Osteocyte (in vitro differentiated cells): ENCODE data around the gene MICU1. TPM values are rescaled to one million over a fixed set of nuclear protein-coding genes. Genes with fewer than 3 reads are reported as not detected.

Source experiments
- DNase-seq: peaks from one replicate; pipeline ENCODE4 v3.0.0; 2021; ENCODE audit warnings: mixed read lengths; ENCODE audit not compliant: unreplicated experiment; ENCODE audit errors: extremely low spot score
- H3K27ac Mint-ChIP-seq: one replicate; pipeline ENCODE4 v1.8.0; 2021; ENCODE audit warnings: mild to moderate bottlenecking, mixed read lengths; ENCODE audit not compliant: unreplicated experiment
- H3K27me3 Mint-ChIP-seq: one replicate; pipeline ENCODE4 v1.8.0; 2021; ENCODE audit warnings: mixed read lengths; ENCODE audit not compliant: unreplicated experiment
- H3K36me3 Mint-ChIP-seq: one replicate; pipeline ENCODE4 v1.8.0; 2021; ENCODE audit warnings: mixed read lengths; ENCODE audit not compliant: unreplicated experiment
- H3K4me1 Mint-ChIP-seq: one replicate; pipeline ENCODE4 v1.8.0; 2021; ENCODE audit warnings: mixed read lengths; ENCODE audit not compliant: unreplicated experiment
- H3K4me3 Mint-ChIP-seq: one replicate; pipeline ENCODE4 v1.8.0; 2021; ENCODE audit warnings: mild to moderate bottlenecking, moderate library complexity, mixed read lengths; ENCODE audit not compliant: unreplicated experiment
- H3K9me3 Mint-ChIP-seq: one replicate; pipeline ENCODE4 v1.8.0; 2021; ENCODE audit warnings: mixed read lengths; ENCODE audit not compliant: unreplicated experiment
- total RNA-seq: library from RNA; stranded (reverse); gene quantifications from 2 replicates; pipeline ENCODE4 v1.2.1, GENCODE V29; 2021
- TF ChIP-seq, protein P1 (sequence below): fragments of 200-600 bp; sonication (generic); IDR thresholded peaks from 2 replicates; pipeline ENCODE4 v1.5.0; 2021; ENCODE audit warnings: antibody characterized with exemption, mild to moderate bottlenecking, moderate library complexity

MICU1 gene
- total RNA-seq, 1 donor from 2014 or later: 58.9 TPM

DNA sequence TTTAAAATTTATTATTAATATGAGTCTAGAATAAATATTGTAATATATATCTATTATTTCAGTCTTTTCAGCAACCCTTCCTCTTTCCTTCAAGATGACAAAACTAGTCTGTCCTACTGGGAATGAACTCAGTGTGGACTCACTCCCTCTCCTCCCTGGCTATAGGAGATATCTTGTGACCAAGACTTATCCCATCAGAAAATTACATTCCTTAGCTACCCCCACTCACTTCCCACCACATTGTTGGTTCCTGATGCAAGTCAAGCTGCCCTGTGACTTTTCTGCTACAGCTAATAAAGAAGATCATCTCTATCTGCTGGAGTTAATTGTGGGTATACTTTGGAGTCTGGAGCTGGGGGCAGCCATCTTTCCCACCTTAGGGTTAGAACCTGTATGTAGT, 38.1 kb upstream of the MICU1 start:
- H3K27ac Mint-ChIP-seq: no peak overlapping the region
- DNase-seq: no peak
- no peak overlapping the region for H3K4me3 Mint-ChIP-seq

DNA sequence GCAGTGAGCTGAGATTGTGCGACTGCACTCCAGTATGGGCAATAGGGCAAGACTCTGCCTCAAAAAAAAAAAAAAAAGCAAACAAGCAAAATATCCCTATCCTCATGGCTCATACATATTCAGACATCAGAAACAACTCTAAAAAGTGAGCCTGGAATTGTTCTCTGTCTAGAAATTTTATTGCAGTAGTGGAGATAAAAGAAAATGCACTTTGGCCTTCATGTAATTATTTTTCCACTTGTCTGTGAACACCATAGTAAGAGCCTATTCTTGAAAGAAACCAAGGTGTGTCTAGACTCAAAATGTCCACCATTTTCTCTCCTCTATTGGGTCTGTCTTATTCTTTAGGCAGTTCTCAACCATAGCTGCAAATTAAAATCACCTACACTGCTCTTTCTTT, 35.6 kb upstream of the MICU1 start:
- Mint-ChIP-seq H3K9me3 (no peaks in the 10 kb centered on the region), H3K27ac (no peak overlapping the region), H3K4me1 (peaks cover 2% of the 10 kb centered on the region), H3K4me3 (no peak overlapping the region), H3K36me3 (no peaks in the 10 kb centered on the region), H3K27me3 (no peaks in the 10 kb centered on the region)
- TF ChIP-seq, protein P1, sequence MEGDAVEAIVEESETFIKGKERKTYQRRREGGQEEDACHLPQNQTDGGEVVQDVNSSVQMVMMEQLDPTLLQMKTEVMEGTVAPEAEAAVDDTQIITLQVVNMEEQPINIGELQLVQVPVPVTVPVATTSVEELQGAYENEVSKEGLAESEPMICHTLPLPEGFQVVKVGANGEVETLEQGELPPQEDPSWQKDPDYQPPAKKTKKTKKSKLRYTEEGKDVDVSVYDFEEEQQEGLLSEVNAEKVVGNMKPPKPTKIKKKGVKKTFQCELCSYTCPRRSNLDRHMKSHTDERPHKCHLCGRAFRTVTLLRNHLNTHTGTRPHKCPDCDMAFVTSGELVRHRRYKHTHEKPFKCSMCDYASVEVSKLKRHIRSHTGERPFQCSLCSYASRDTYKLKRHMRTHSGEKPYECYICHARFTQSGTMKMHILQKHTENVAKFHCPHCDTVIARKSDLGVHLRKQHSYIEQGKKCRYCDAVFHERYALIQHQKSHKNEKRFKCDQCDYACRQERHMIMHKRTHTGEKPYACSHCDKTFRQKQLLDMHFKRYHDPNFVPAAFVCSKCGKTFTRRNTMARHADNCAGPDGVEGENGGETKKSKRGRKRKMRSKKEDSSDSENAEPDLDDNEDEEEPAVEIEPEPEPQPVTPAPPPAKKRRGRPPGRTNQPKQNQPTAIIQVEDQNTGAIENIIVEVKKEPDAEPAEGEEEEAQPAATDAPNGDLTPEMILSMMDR: no peak
- DNase-seq: no peak

More for the DNA sequence above, 38.1 kb upstream of the MICU1 start:
- H3K36me3 Mint-ChIP-seq: no peaks in the 10 kb centered on the region
- H3K27me3 Mint-ChIP-seq: no peaks in the 10 kb centered on the region
- no peaks in the 10 kb centered on the region for H3K9me3 Mint-ChIP-seq
- TF ChIP-seq, protein P1: no peak
- peaks cover 2% of the 10 kb centered on the region for H3K4me1 Mint-ChIP-seq

DNA sequence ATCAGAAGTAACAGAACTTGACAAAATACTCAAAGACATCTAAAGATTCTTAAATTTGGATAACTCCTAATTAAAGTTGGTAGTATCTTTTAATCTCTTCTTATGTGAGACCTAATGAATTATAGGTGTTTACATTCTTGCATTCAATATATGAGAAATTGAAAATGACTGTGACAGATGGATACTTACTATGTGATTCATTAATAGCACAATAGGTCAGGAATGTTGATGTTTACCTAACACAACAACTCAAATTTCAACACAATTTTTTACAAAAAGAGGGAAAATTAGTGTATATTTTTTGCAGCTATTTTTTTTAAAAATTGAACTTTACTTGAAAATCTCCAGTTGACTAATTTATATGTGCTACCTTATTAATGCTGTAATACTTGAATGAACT, 34.3 kb upstream of the MICU1 start:
- H3K9me3 Mint-ChIP-seq: no peaks in the 10 kb centered on the region
- no peak overlapping the region for H3K4me3 Mint-ChIP-seq
- H3K4me1 Mint-ChIP-seq: no peaks in the 10 kb centered on the region
- H3K27ac Mint-ChIP-seq: no peak overlapping the region
- no peak for DNase-seq
- TF ChIP-seq, protein P1: no peak
- no peaks in the 10 kb centered on the region for H3K27me3 Mint-ChIP-seq
- H3K36me3 Mint-ChIP-seq: no peaks in the 10 kb centered on the region

DNA sequence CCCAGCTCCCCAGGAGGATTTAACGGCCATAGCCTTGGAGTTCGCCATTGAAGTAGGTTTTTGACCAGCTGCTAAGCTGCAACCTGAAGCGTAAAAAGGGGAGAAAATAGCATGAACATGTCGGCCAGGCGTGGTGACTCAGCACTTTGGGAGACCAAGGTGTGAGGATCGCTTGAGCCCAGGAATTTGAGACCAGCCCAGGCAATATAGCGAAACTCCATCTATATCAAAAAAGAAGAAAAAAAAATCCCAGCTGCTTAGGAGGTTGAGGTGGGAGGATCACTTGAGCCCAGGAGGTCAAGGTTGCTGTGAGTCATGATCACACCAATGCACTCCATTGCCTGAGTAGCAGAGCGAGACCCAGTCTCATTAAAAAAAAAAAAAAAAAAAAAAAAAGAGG, 33.8 kb upstream of the MICU1 start:
- Mint-ChIP-seq H3K36me3 (no peaks in the 10 kb centered on the region), H3K9me3 (no peaks in the 10 kb centered on the region), H3K4me3 (no peak overlapping the region), H3K27me3 (no peaks in the 10 kb centered on the region), H3K4me1 (no peaks in the 10 kb centered on the region), H3K27ac (no peak overlapping the region)
- TF ChIP-seq, protein P1: no peak
- DNase-seq: no peak

DNA sequence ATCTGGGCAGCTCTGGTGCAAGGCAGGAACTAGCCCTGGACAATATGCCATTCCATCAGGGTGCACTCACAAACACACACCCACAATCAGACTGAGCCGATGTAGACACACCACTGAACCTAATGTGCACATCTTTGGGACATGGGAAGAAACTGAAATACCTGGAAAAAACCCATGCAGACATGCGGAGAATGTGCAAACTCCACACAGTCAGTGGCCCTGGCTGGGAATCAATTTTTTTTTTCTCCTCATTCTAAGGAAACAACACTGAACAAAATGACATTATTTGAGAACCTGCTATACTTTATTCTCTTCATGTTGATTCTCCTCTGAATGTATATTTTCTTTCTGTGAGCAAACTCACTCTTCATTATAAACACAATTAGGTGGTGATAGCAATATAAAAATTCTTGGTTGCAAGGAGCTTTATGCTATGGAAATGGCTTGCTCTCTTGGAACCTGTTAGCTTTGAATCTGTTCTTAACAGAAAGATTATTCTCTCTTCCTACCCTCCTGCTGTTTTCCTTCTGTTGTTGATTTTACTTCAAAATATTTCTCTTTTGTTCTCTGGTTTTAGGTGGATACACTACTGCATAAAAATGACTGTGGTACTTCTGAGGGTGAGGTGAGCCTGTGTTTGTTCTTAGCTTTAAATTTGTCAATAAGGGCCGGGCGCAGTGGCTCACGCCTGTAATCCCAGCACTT, 33.0 kb upstream of the MICU1 start:
- H3K9me3 Mint-ChIP-seq: no peaks in the 10 kb centered on the region
- H3K36me3 Mint-ChIP-seq: no peaks in the 10 kb centered on the region
- H3K27ac Mint-ChIP-seq: no peak overlapping the region
- no peak for DNase-seq
- peaks cover 1% of the 10 kb centered on the region for H3K27me3 Mint-ChIP-seq
- TF ChIP-seq, protein P1: no peak
- no peaks in the 10 kb centered on the region for H3K4me1 Mint-ChIP-seq
- no peak overlapping the region for H3K4me3 Mint-ChIP-seq
